Ramos (cell line): ENCODE results near the gene UBA52.

Experiments
- in situ Hi-C: fragments of 300-500 bp; cut with MboI; formaldehyde crosslinking; loops from one replicate; pipeline ENCODE4 v1.14.3; 2022; ENCODE audit warnings: low sequenced_read_pairs; ENCODE audit not compliant: unreplicated experiment

The UBA52 gene

GRCh38 chr19:18606281-18607225, 34.9 kb downstream of the UBA52 start, which contains the start of gene CRLF1:
Gene CRLF1 (minus strand): TSS chr19:18606799. CDS start chr19:18606656, 143 bp downstream.
- in situ Hi-C loops: no loop called here

GRCh38 chr19:18607226-18608101, 35.8 kb downstream of the UBA52 start:
- in situ Hi-C loops: no loop called here

DNA sequence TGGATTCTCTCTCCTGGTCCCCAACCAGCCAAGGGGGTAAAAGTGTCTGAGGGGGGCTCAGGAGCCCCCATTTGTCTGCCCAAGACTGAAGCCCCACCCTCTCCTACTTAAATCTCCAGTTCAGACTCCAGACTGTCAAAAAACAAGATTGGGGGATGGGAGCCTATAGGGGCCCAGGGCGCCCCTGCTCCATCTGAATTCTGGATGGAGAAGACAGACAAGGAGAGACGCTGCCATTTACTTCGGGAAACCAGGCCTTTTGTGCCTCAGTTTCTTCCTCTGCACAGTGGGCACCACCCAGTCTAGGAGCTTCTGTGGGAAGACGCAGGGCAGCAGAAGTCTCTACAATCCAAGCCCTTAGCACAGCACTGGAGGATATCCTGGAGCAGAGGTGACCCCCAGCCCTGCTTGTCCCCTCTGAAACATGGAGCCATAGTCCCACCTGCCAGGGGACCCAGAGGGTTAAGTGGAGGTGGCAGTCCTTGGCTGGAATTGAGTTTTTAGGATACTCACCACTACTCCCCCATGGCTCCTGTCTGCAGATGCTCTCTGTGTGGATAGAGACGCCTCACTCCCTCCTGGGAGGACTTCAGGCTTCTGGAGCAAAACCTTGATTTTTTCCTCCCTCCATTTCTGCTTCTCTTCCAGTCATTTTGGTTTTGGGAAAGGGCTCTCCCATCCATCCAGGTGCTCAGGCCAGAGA, 36.6 kb downstream of the UBA52 start:
- in situ Hi-C loops: no loop called here

GRCh38 chr19:18608805-18609716, 37.4 kb downstream of the UBA52 start:
- in situ Hi-C loops: no loop called here

- in situ Hi-C loops: no loop called here
These were observed 38.0 kb downstream of the UBA52 start for GRCh38 chr19:18609717-18610051.

GRCh38 chr19:18610245-18610555, 38.5 kb downstream of the UBA52 start:
- in situ Hi-C loops: no loop called here

DNA sequence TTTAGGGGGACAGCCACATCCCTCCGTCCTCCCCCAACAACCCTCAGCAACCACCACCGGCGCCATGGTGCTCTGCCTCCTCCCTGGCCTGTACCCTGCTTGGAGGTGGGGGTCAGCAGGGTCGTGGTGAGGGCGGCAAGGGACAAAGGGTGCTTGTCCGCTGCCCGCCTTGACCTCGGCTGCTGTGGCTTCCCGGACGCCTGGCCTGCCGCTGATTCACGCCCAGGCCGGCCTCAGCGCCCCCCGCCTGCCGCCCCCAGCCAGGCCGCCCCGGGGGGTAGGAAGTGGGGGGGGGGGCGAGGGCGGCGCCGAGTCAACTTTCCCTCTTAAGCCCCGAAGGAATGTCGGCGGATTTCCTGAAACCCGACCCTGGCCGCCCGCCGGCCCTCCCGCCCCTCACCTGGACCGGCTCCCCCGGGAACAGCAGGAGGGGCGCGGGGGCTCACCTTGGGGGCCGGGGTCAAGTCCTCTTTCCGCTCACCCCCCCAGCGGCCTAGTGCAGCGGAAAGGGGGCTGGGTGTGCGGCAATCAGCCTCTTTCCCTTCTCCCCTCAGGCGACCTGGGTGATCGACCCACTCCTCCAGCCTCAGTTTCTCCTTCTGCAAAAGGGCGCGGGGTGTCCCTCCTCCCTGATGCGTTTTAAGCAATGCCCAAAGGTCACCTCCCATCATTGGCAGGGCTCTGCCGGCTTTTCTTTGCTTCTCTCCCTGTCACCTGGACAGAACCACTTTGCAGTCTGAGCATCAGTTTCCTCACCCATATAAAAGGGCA, 39.1 kb downstream of the UBA52 start:
- in situ Hi-C loops: no loop called here

GRCh38 chr19:18611327-18612050, 39.8 kb downstream of the UBA52 start:
- in situ Hi-C loops: no loop called here

GRCh38 chr19:18612051-18612771, 40.6 kb downstream of the UBA52 start:
- in situ Hi-C loops: no loop called here

- in situ Hi-C loops: no loop called here
These were observed 41.3 kb downstream of the UBA52 start, which contains the start of gene TMEM59L for GRCh38 chr19:18612772-18613588. Gene TMEM59L (plus strand): TSS chr19:18612870. CDS start chr19:18612959, 89 bp downstream.

- in situ Hi-C loops: no loop called here
These were observed 42.1 kb downstream of the UBA52 start for GRCh38 chr19:18613589-18614234.

DNA sequence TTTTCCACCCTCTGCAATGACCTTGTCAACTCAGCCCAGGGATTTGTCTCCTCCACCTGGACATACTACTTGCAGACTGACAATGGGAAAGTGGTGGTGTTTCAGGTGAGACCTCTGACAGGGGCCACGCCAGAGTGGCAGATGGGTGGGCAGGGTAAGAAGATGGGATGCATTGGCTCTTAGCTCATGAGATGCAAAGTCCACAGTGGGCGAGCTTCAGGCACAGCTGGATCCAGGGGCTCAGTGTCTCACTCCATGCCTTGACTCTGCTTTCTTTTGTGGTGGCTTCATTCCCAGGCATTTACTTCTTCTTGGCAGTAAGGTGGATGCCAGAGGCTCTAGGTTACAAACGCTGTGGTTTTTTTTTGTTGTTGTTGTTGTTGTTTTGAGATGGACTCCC, 44.4 kb downstream of the UBA52 start:
- in situ Hi-C loops: no loop called here

DNA sequence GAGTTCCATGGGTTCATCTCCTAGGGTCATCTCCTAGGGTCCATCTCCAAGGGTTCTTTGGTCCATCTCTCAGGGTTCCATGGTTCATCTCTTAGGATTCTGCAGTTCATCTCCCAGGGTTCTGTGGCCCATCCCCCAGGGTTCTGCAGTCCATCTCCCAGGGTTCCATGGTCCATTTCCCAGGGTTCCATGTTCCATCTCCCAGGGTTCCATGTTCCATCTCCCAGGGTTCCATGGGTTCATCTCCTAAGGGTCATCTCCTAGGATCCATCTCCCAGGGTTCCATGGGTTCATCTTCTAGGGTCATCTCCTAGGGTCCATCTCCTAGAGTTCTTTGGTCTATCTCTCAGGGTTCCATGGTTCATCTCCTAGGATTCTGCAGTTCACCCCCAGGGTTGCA, 45.9 kb downstream of the UBA52 start:
- in situ Hi-C loops: no loop called here

DNA sequence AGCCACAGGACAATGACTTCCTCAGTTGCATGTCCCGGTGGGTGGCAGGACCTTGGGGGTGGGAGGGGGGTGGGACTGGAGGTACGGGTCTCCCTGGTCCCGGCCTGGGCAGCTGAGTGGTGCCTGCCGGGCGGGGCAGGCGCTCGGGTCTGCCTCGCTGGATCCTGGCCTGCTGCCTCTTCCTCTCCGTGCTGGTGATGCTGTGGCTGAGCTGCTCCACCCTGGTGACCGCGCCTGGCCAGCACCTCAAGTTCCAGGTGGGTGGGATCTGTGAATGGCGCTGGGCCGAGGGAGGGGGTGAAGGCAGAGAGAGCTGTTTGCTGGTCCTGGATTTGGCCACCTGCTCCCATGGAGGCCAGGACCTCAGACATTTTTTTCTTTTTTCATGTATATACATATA, 46.6 kb downstream of the UBA52 start:
- in situ Hi-C loops: no loop called here

DNA sequence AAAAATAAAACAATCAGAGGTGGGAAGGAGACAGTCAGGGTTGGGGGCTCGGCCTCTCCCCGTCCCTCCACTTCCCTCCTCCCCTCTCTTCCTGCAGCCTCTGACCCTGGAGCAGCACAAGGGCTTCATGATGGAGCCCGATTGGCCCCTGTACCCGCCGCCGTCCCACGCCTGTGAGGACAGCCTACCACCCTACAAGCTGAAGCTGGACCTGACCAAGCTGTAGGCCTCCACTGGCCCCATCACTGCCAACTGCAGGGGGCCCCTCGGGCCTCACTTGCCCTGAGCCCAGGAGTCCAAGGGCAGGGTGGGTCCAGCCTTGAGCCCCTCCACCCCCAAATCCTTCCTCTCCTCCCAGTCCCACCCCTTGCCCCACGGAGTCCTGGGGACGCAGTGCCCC, 48.7 kb downstream of the UBA52 start:
- in situ Hi-C loops: no loop called here

GRCh38 chr19:18620902-18621301, 49.2 kb downstream of the UBA52 start:
- in situ Hi-C loops: no loop called here
